Skeletal muscle cell (primary cell): ENCODE results near the gene ZFP69.
"Not testable (repeated sequence)": the region's sequence is repeated elsewhere in the genome, so short reads cannot be mapped to it uniquely, and the experiment has no call there.

Experiments
- DNase-seq: peaks from one replicate; pipeline ENCODE4 v3.0.0-alpha.2; 2010; ENCODE audit warnings: low read depth
- H3K4me3 ChIP-seq: 2 replicates; pipeline ENCODE4 v1.5.1; 2011; ENCODE audit warnings: low read depth, mild to moderate bottlenecking, control low read depth, low read length, moderate library complexity

Gene ZFP69

DNA sequence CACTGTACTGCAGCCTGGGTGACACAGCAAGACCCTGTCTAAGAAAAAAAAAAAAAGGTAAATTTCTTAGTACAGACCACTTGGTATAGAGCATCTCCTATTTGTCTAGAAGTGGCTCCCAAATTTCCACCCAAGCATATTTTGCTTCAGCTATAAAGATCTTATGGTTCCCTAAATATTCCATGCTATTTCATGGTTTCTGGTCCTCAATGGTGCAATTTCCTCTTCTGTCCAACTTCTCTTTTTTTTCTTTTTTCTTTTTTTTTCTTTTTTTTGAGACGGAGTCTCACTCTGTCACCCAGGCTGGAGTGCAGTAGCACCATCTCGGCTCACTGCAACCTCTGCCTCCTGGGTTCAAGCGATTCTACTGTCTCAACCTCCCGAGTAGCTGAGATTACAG lies 25.6 kb downstream of the ZFP69 start:
- not testable (repeated sequence) for H3K4me3 ChIP-seq, DNase-seq

- DNase-seq, result no peak
- peak overlapping the region; percentile 69 for H3K4me3 ChIP-seq
Observed at GRCh38 chr1:40507973-40508372, 30.9 kb downstream of the ZFP69 start.

GRCh38 chr1:40508375-40509341 lies 31.6 kb downstream of the ZFP69 start, which contains the start of gene EXO5:
EXO5 (plus strand) TSS chr1:40508767; CDS start chr1:40514545, 5,778 bp downstream.
- peak; percentile 19 for DNase-seq
- peak within 1 kb of the TSS; percentile 69 for H3K4me3 ChIP-seq

- no peak overlapping the region for H3K4me3 ChIP-seq
- no peak for DNase-seq
Observed at GRCh38 chr1:40519517-40519916, 42.4 kb downstream of the ZFP69 start.

- H3K4me3 ChIP-seq, result peak overlapping the region; percentile 78
- DNase-seq, result peak; percentile 0
Observed at GRCh38 chr1:40530735-40531380, 53.8 kb downstream of the ZFP69 start.

DNA sequence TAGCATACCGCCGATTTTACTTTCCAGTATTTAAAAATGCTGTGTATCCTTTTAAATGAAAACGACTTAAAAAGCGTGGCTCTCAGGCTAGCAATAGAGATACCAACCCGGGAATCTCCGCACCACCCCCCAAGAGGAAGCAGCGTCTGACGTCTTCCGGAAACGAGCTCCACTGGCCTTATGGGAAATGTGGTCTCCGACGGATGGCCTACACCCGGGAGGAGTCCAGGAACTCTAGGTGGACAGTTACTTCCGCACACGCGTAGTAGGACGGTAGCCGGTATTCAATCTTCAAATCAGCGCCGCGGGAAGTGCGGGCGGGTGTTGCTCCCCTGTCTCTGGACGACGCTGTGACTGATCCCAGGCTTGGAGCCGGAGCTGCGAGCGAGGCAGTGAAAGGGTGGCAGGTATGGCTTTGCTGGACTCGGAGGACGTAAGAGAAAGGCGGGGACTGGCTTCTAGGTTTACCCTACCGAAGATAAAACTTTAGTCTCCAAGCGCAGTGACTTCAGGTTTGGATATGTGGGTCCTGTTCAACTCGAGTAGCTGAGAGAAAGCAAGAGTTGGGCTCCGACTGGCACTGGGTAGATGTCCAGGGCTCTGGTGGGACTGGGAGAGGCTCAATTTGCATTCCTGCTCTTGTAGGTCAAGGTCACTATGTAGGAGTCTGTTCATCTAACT lies 54.4 kb downstream of the ZFP69 start, which contains the start of gene ZNF684:
TSS of gene ZNF684 (plus strand) at position 257 of the 681 bp plus-strand sequence. CDS start 1,530 bp downstream, outside the sequence.
- peak within 1 kb of the TSS; percentile 78 for H3K4me3 ChIP-seq
- DNase-seq, result peak; percentile 76

DNA sequence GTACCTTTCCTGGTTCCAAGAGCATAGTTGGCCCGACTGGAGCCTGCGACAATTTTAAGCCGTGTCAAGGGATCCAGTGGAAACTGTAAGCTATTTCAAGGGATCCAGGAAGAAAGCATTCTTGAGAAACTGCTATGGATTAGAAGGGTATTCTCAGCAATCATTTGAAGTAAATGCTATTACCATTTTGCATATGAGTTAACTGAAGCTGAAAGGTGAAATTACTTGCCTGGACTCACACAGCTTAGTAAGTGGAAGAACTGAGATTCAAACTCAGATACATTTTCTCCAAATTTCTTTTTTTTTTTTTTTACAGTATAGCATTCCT lies 54.9 kb downstream of the ZFP69 start:
- H3K4me3 ChIP-seq, result peak overlapping the region; percentile 78
- no peak for DNase-seq

- DNase-seq, result peak; percentile 4
- no peak overlapping the region for H3K4me3 ChIP-seq
Observed at GRCh38 chr1:40532844-40533424, 55.8 kb downstream of the ZFP69 start.

GRCh38 chr1:40534589-40534988 lies 57.5 kb downstream of the ZFP69 start:
- H3K4me3 ChIP-seq, result no peak overlapping the region
- DNase-seq, result no peak

DNA sequence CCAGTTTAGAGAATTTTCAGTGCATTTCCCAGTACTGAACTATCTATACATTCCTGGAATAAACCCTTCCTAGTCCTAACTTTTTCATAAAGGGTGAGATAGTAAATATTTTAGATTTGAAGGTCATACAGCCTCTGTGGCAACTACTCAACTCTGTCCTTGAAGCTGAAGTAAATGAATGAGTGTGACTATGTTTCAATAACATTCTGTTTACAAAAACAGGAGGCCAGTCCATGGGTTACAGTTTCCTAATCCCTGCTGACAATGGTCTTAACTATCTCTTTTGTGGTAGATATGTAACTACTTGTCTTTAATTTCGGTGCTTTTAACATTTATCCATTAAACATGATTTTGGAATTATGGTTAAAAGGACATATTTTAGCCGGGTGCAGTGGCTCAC lies 58.6 kb downstream of the ZFP69 start:
- DNase-seq, result no peak

GRCh38 chr1:40539338-40539737 lies 62.2 kb downstream of the ZFP69 start:
- no peak overlapping the region for H3K4me3 ChIP-seq
- no peak for DNase-seq

More for the DNA sequence above, 58.6 kb downstream of the ZFP69 start:
- no peak overlapping the region for H3K4me3 ChIP-seq
